GM19043 (cell line): ENCODE results near the gene KCNIP4.

Source experiments
- ATAC-seq: cut with Tn5 transposase; IDR thresholded peaks from one replicate; pipeline ENCODE4 v1.9.1; 2021; ENCODE audit warnings: low read depth; ENCODE audit not compliant: unreplicated experiment

Gene KCNIP4

DNA sequence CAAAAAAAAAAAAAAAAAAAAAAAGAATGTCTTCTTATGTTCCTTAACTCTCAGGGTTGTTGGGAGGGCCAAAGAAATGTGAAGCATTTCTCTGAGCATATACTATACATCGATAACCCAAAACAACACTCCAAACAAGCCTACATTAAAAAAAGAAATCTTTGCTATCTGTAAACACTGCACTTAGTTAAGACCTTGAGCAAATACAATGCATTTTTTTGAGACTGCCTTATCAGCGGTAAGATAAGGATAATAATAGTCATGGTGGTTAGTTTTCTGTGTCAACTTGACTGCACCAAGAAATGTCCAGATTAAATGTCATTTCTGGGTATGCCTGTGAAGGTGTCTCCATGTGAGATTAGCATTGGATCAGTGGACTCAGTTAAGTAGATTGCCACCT is 706.4 kb downstream of the KCNIP4 start:
- ATAC-seq: no peak

DNA sequence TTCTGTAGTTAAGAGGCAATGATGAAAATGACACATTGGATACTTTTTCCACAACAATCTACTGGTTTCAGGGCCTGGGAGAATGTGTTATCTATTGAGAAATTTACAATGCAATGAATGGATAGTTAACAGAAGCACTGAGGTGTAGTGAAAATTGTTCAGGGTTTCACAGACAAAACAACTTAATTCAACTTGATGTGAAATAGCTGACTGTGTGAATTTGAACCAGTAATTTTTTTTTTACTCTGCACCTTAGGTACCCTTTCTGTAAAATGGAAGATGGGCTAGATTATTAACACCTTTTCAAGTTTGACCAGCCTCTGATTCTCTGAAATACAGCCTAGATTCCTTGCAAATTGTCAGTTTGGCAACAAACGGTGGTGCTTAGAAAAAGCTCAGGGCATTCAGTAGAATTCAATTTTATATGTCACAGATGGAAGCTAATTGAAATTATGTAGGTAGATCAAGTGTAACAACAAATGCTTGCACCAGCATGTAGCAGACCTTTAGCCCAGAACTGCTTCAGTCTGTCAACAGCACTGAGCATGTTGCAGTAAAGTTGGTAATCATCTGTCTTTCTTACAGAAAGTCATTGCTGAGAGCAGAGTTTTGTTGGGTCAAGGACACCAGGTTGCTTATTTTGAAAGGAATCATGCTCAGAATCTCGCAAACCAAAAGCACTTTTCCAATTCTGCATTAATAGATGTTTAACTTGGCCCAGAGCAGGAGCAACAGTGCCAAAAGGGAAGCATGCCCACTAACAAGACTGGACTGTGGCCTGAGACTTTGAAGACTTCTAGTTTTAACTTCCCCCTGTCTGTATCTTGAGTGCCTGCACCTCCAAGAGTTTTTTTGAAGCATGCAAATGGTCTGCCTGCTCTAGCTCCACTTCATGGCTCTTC is 721.7 kb downstream of the KCNIP4 start:
- ATAC-seq: no peak

DNA sequence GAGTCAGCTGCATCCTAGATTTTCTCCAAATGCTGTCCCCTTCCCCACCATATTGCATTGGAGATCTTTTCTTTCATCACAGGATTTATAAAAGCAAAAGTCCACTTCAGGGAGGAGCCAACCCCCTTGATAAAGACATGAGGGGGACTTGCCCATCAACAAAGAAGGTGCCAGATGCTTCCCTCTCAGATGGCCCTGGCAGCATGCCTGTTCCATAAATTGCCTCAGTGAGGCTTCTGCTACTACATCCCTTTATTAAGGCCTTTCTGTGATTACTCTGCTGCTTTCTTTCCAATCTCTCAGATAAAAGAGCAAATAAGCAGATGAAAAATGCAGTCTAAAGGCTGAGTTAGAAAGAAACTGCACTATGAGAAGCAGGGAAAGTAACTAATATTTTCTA is 736.7 kb downstream of the KCNIP4 start:
- ATAC-seq: no peak

DNA sequence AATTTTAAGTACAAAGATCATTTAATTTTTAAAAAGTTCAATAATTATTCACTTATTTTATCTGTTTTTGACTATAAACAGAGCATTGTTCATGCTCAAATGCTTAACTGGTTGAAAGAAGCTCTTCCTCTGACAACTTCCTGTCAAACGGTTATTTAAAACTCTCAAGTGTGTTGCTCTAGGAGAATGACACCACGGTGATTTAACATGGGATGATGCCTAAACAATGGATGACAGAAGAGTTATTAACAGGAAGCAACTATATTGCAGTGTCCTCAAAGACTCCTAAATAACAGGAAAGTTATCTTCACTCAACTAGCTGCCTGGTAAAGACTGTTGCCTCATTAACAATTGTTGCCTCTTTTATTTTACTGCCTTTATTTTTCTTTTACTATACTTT is 738.7 kb downstream of the KCNIP4 start:
- ATAC-seq: no peak

- no peak for ATAC-seq
These were observed 742.6 kb downstream of the KCNIP4 start for GRCh38 chr4:21205821-21206531.

DNA sequence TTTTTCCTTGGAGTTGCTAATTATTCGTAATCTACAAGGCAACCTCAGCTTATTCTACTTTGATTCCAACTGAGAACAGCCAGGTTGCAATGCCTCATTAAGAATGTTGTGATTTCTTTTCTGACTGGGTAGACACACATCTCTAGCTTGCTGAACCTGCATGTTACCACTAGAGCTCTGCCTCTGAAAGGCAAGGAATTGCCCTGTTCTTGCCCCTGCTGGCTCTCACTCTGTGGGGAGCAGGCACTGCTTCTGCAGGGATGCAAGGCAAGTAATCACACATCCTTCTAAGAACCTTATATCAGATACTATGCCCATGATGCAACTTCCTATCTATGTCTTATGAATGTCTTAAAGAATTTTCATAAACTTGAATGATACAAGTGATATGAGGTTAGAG is 745.2 kb downstream of the KCNIP4 start:
- no peak for ATAC-seq

- ATAC-seq: no peak
These were observed 745.6 kb downstream of the KCNIP4 start for GRCh38 chr4:21202959-21203358.

DNA sequence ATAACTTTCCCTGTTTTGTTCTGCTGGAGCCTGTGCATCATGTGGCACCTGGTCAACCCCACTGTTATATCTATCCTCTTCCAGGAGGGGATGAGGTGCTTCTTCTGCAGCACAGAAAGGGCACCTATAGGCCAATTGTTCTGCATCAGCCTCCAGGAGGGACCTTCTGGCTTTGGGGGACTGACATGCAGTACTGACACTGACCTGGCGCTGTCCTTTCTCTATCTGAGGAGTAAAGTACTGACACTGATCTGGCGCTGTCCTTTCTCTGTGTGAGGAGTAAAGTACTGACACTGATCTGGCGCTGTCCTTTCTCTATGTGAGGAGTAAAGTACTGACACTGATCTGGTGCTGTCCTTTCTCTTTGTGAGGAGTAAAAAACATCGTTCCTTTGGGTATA is 749.9 kb downstream of the KCNIP4 start:
- ATAC-seq: no peak

DNA sequence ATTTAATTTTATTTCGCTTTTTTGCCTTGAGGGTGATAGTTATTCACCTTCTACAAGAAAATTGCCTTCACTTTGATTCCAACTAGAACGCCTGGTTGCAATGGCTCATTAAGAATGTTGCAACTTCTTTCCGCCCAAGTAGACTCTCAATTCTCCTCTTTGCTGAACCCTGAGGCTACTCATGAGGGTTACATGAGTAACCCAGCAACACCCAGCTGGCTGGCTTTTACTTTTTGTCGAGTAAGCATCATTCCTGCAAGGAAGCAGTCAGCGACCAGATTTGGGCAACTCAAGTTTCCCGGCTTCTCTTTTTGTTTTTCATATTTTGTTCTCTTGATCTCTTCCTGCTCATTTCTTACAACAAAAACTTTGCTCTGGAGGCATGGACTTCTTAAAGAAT is 752.9 kb downstream of the KCNIP4 start:
- ATAC-seq: no peak

GRCh38 chr4:21192367-21192766 is 756.2 kb downstream of the KCNIP4 start:
- no peak for ATAC-seq

DNA sequence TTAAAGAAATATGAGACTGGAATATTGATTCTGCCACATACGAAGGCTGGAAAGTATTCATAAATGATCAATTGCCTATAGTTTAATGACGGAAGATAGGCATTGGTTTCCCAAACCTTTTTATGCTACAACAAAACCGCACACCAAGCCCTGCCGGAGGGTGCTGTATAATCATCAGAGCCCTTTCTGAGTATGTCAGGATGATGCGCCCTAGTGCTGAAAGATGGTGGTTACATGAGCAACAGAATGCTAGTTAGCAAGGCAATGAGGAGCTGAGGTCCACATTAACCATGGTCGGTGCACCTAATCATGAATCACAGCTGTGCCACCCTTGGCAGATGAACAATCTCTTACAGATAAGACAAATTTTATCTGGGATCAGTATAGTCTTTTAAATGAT is 757.3 kb downstream of the KCNIP4 start:
- ATAC-seq: no peak

DNA sequence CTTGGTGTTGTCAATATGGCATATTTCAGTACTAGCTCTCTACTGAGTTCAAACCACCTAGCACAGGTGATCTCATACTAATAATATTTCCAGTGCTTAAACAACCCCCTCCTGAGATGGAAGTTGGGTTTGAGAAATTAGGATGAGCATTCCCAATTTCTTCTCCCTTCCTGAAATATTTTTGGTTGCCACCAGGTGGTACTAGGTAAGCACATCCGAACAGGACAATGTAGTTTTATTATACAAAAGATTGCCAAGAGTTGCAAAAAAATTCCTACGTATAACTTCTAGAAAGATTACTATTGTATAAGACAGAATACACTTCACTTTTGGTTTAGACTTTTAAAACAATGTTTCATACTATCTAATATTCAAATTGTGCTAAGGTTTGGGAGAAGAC is 763.8 kb downstream of the KCNIP4 start:
- ATAC-seq: no peak

GRCh38 chr4:21181716-21182115 is 766.9 kb downstream of the KCNIP4 start:
- no peak for ATAC-seq

DNA sequence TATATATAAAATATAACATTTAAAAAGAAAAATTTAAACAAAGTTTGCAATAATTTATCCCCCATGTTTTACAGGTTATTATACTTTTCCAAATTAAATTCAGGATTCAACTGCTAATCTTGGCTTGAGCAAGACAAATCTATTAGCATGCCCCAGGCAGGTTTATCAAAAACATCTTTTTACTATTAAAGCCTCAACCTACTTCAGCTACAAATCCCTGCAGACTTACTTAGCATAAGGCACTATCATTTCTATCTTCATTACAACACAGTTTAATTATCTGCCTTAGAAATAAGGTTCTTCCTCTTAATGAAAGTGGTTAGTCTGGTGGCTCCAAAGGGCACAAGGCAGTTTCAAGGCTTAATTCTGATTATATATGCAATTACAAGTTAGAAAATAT is 770.7 kb downstream of the KCNIP4 start:
- ATAC-seq: no peak

DNA sequence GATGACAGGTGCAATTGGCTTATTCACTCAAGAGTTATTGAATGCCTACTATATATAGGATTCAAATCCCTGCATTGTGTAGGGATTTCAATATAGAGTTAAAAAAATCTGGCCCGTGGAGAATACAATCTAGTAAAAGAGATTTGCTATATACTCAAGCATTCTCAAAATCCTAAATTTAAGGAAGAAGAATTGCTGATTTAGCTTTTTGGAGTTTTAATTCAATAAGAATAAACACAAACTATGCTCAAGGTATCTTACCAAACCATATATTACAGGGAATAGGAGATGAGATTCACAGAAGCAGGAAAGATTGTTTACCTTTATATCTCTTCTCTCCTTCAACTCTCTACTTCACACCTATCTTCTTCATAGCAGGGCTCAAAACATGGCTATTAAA is 771.5 kb downstream of the KCNIP4 start:
- no peak for ATAC-seq

DNA sequence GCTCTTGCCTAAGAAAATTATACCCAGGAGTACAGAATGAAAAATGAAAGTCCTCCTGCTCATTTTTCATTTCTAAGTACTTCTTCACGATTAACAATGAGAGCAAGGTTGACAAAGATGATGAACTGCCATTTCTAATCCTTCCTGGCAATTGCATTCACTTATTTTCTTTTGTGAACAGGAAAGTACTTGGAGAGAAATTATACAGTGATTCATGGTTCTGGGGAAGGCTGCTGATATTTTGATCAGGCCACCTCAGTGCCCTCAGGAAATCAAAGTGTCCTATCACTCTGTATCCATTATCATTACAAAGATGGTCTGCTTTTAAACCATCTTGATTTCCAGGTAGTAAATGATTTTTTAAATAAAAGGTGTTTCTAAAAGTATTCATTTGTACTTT is 780.9 kb downstream of the KCNIP4 start:
- ATAC-seq: no peak

DNA sequence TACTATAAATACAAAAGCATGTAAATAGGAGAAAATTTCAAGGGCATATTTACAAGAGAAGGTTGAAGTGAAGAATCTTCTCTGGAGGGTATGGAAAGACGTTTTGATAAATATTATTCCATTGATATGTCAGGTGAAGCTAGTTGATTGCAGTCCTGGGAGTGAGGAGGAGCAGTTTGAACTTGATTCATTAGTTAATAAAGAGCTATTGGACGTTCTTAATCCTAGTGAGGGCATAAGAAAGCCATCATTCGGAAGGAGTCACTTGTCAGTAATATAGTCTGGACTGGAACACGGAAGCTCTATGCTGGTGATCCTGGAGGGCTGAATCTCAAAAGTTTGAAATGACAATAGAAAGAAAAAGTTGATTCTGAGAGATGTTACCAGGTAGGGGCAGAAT is 793.2 kb downstream of the KCNIP4 start:
- no peak for ATAC-seq

DNA sequence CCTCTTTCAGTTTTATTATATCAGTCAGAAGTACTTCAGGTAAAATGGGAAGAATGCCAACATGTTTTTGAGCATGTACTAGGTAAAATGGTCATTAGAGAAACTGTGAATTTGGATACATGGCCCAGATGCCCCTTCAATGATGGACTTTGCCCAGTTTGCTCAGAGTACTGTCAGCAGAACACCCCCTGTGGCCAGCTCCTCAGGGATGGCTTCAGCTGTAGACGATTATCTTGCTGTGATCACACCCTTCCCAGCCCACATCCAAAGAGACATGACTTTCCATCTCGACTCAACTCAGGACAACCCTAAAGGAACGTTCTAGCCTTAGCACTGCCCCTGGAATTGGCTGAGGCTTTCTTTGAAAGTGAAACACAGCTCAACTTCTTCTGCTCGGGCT is 809.2 kb downstream of the KCNIP4 start:
- ATAC-seq: no peak

DNA sequence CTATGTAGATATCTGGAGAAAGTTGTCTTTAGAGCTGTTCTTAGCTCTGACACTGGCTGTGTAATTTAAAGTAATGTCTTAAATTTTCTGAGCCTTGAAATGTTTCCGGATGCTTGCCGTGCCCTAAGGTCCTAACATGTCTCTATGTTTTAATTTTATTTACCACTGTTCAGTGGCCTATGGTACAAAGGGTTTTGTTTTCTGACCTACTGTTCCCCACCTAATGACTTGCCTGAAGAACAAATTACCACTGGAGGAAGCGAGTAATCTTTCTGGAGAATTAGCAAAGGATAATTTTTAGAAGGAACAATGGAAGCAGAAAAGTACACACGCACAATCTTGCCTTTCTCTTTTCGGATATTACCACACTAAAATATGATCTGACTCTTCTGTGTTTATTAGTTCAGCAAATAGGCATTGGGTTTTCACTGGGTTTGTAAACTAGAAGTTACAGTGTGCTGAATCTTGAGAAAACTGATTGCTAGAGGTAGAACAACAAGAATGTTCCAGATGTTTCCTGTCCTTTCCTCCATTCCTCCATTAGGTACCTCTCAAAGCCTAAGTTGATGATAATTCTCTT is 812.4 kb downstream of the KCNIP4 start:
- no peak for ATAC-seq

DNA sequence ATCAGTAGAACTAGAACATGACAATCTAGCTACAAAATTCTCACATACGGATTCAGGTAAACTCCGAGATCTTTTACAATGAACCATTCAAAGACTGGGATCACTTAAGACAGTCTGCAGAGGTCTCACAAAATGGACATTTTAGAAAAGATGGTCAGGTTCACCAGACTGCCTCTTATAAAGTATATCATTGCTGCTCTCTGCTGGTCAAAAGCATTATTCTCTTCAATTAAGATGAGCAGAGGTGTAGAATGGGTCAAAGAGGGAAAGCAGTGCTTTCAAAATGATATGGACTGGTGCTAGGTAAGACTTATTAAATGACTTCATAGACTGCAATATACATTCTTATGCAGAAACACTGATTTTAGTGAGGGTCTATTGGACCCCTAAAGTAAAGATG is 813.6 kb downstream of the KCNIP4 start:
- ATAC-seq: no peak

GRCh38 chr4:21130606-21131005 is 818.0 kb downstream of the KCNIP4 start:
- no peak for ATAC-seq
